HG03521 (cell line): Measurements from ENCODE around the gene ACOT7.
"Not testable (repeated sequence)": the region's sequence is repeated elsewhere in the genome, so short reads cannot be mapped to it uniquely, and the experiment has no call there.

Experiments
- ATAC-seq: cut with Tn5 transposase; IDR thresholded peaks from one replicate; pipeline ENCODE4 v1.9.1; 2021; ENCODE audit warnings: mild to moderate bottlenecking, moderate library complexity; ENCODE audit not compliant: unreplicated experiment

Gene ACOT7, protein sequence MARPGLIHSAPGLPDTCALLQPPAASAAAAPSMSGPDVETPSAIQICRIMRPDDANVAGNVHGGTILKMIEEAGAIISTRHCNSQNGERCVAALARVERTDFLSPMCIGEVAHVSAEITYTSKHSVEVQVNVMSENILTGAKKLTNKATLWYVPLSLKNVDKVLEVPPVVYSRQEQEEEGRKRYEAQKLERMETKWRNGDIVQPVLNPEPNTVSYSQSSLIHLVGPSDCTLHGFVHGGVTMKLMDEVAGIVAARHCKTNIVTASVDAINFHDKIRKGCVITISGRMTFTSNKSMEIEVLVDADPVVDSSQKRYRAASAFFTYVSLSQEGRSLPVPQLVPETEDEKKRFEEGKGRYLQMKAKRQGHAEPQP

GRCh38 chr1:6393400-6394187 is at the start of gene ACOT7:
TSS of gene ACOT7 (minus strand) at chr1:6393767. CDS start at chr1:6393399, 368 bp downstream.
- peak; percentile 75 for ATAC-seq

GRCh38 chr1:6441586-6441985 is 48.0 kb upstream of the ACOT7 start:
- no peak for ATAC-seq

GRCh38 chr1:6440198-6441126 is 46.9 kb upstream of the ACOT7 start:
- no peak for ATAC-seq

DNA sequence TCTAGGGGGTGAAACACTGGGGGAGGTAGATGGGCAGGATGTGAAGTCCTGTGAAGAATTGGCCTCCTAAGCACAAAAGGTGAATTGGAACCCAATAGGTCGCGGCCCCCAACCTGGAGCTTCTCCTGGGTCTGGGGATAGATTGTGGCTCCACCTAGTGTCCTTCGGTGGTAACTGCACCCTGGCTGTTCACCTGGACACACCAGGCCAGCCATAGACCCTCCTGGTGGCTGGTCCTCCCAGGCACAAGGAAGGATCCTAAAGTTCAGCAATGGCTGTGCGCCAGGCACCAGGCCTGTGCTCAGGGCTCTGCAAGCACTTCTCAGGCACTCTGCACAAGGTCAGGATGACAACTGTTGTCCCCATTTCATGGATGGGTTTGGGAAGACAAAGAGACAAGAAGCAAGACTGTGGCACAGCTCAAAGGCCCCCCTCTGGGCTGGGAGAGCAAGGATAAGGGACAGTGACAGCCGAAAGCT is 44.5 kb upstream of the ACOT7 start:
- no peak for ATAC-seq

DNA sequence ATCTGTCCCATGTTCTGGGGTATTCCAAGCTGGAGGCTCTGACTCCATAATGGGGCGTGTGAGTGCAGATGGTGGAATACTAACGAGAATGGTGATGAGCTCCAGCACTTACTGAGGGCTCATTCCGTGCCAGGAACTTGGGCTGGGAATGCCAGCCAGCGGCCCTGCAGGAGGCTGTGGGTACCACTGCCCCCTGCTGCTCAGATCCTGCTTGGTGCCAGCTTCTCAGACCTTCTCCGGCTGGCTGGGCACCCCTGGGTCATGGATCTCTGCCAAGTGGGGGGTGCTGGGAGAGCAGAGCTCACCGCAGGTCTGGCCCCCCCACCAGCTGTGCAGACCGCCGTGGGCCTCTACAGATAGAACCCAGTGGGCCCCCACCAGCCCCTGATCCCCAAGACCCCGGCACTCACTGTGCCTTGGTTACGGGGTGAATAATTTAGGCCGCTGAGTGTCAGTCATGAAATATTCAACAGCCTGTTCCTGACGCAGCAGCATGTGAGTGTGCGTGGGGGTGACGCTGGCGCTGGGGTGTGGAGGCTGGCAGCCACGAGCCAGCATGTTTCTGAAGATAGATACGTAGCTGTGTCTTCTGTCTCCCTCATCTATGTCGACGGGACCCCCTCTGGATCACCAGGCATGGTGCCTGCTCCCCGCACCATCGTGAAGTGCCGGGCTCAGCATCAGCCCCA is 43.6 kb upstream of the ACOT7 start:
- not testable (repeated sequence) for ATAC-seq

DNA sequence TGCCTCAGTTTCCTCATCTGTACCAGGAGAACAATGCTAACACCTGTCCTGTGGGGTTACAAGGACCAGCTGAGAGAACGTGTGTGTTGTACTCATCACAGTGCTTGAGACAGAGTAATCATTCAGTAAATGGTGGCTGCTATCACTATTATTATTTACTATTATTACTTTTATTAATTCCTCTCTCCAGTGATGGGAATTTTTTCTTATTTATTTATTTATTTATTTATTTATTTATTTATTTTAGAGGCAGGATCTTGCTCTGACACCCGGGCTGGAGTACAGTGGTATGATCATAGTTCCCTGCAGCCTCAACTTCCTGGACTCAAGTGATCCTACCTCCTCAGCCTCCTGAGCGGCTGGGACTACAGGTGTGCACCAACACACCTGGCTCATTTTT is 42.7 kb upstream of the ACOT7 start:
- ATAC-seq = not testable (repeated sequence)

- no peak for ATAC-seq
Observed at GRCh38 chr1:6435547-6435946, 42.0 kb upstream of the ACOT7 start.

- no peak for ATAC-seq
Observed at GRCh38 chr1:6435129-6435528, 41.6 kb upstream of the ACOT7 start.

GRCh38 chr1:6434186-6434585 is 40.6 kb upstream of the ACOT7 start:
- ATAC-seq = no peak

GRCh38 chr1:6431645-6432579 is 38.3 kb upstream of the ACOT7 start:
- not testable (repeated sequence) for ATAC-seq

GRCh38 chr1:6429660-6430411 is 36.3 kb upstream of the ACOT7 start:
- not testable (repeated sequence) for ATAC-seq

DNA sequence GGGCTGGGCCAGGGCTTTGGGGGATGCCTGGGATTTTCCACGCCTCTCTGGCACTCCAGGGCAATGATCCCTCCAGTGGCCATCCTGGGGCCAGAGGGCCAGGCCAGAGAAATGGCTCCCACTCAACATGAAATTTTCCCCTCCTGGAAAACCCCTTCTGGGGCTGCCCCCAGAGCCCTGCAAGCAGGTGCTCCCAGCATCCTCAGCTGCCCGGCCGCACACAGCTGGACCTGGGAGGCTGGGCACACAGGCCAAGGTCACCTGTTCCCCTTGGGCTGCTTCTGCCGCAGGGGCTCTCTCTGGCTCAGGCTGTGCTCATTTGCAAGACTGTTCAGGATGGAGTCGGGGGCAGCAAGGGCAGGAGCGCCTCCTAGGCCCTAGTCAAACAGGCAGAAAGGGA is 34.9 kb upstream of the ACOT7 start:
- ATAC-seq = not testable (repeated sequence)

GRCh38 chr1:6427441-6428390 is 34.1 kb upstream of the ACOT7 start:
- no peak for ATAC-seq

DNA sequence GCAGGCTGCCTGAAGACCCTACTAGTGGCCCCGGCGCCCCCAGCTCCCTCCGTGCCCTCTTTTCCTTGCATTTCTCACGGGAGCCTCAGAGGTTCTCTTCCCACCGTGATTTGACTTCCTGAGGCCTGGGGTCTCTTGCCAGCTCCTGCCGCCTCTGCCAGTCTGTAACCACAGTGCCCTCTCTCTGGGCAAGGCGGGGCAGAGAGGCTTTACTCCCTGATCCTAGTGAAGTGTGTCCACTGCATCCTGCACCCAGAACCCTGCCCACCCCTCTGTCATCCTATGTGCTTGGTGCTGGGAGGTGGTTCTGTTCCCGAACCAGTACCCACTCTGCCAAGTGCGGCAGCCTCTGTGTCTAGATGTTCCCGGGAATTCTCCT is 33.4 kb upstream of the ACOT7 start:
- ATAC-seq = no peak

DNA sequence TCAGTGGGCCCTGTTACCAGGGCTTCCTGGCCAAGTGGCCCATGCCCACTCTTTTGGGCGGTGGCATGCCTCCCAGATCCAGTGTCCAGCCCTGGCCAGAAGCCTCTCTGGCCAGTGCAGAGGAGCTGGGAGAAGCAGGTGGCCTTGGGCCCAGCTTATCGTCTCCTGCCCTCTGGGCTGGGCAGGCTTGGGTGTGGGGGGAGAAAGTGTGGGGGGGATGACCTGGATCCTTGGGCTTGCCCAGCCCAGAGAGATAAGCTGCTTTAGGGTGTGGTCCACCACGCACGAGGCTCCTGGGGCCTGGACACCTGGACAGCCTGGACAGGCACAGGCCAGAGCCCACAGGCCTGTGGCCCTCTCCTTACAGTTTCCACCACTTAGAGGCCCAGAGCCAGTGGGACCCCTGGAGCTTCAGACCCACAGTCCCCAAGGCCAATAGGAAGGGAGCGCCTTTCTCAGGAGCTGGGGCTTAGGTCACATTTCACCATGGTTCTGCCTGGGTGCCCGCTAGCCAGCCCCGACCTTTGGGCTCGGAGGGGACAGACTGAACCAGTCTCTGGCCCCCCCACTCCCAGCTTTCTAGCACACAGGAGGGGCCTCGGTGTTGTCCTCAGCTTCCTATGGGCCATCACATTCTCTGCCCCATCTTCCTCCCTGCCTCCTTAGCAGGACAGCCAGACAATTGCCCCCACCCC is 32.9 kb upstream of the ACOT7 start:
- no peak for ATAC-seq

- ATAC-seq = no peak
Observed at GRCh38 chr1:6425658-6426057, 32.1 kb upstream of the ACOT7 start.
